Ishikawa (cell line): ENCODE data around the gene KRTAP1-5.

Source experiments
- CEBPB ChIP-seq: IDR thresholded peaks from 2 replicates; pipeline ENCODE4 v1.6.1; 2012
- CREB1 ChIP-seq: IDR thresholded peaks from 2 replicates; pipeline ENCODE4 v1.6.1; 2012; ENCODE audit warnings: low read depth
- EGR1 ChIP-seq: IDR thresholded peaks from 2 replicates; pipeline ENCODE4 v1.6.1; 2012
- EP300 ChIP-seq: IDR thresholded peaks from 2 replicates; pipeline ENCODE4 v1.6.1; 2012; ENCODE audit warnings: borderline replicate concordance
- FOXM1 ChIP-seq: IDR thresholded peaks from 2 replicates; pipeline ENCODE4 v1.6.1; 2012; ENCODE audit warnings: low read depth, borderline replicate concordance
- NFIC ChIP-seq: IDR thresholded peaks from 2 replicates; pipeline ENCODE4 v1.6.1; 2012
- RAD21 ChIP-seq: IDR thresholded peaks from 2 replicates; pipeline ENCODE4 v1.6.1; 2012; ENCODE audit warnings: low read depth
- REST ChIP-seq: IDR thresholded peaks from 2 replicates; pipeline ENCODE4 v1.6.1; 2012; ENCODE audit warnings: low read depth, mild to moderate bottlenecking
- TAF1 ChIP-seq: IDR thresholded peaks from 2 replicates; pipeline ENCODE4 v1.6.1; 2012; ENCODE audit warnings: low read depth, mild to moderate bottlenecking
- TCF12 ChIP-seq: IDR thresholded peaks from 2 replicates; pipeline ENCODE4 v1.6.1; 2012; ENCODE audit warnings: low read depth
- TEAD4 ChIP-seq: IDR thresholded peaks from 2 replicates; pipeline ENCODE4 v1.6.1; 2012
- USF1 ChIP-seq: IDR thresholded peaks from 2 replicates; pipeline ENCODE4 v1.6.1; 2012
- YY1 ChIP-seq: IDR thresholded peaks from 2 replicates; pipeline ENCODE4 v1.6.1; 2012; ENCODE audit warnings: low read depth
- ZBTB7A ChIP-seq: IDR thresholded peaks from 2 replicates; pipeline ENCODE4 v1.6.1; 2012; ENCODE audit warnings: low read depth
- TF ChIP-seq, protein P1 (sequence below): IDR thresholded peaks from 2 replicates; pipeline ENCODE4 v1.6.1; 2012

KRTAP1-5 gene

GRCh38 chr17:41010441-41010840 is 16.6 kb downstream of the KRTAP1-5 start:
- TF ChIP-seq RAD21 = no peak
- TF ChIP-seq NFIC = no peak
- TF ChIP-seq USF1 = no peak
- no peak for TF ChIP-seq REST
- no peak for TF ChIP-seq CEBPB
- no peak for TF ChIP-seq FOXM1
- TF ChIP-seq, protein P1, sequence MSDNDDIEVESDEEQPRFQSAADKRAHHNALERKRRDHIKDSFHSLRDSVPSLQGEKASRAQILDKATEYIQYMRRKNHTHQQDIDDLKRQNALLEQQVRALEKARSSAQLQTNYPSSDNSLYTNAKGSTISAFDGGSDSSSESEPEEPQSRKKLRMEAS = no peak
- TF ChIP-seq EGR1 = no peak
- no peak for TF ChIP-seq TCF12
- no peak for TF ChIP-seq YY1
- TF ChIP-seq CREB1 = no peak
- no peak for TF ChIP-seq EP300
- no peak for TF ChIP-seq TEAD4
- no peak for TF ChIP-seq ZBTB7A

- TF ChIP-seq CREB1 = no peak
- no peak for TF ChIP-seq USF1
- TF ChIP-seq YY1 = no peak
- no peak for TF ChIP-seq ZBTB7A
- no peak for TF ChIP-seq FOXM1
- no peak for TF ChIP-seq TEAD4
- TF ChIP-seq TAF1 = no peak
- no peak for TF ChIP-seq EP300
Observed at GRCh38 chr17:41009936-41010335, 17.1 kb downstream of the KRTAP1-5 start.

DNA sequence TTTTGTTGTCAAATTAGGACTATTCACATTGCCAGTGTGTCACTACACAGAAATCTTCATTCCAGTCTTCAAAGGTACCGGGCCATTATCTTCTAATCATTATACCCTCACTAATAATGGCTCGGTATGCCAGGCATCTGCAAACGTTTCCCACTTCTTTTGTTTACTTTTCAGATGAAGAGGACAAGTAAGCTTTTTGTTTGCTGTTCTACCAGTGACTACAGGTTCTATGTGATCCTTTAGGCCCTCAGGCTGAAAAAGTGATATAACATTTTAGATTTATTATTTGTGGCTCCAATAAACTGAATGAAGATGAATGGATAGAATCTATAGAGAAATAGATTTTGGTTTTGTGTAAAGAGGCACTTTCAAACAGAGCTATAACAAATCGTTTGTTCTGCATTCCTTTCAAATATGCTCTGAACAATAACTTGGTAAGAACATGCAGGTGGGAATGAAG is 17.7 kb downstream of the KRTAP1-5 start:
- TF ChIP-seq TAF1 (no peak), RAD21 (no peak), TEAD4 (no peak), FOXM1 (no peak), CEBPB (no peak), YY1 (no peak), NFIC (no peak), CREB1 (no peak), EGR1 (no peak)

DNA sequence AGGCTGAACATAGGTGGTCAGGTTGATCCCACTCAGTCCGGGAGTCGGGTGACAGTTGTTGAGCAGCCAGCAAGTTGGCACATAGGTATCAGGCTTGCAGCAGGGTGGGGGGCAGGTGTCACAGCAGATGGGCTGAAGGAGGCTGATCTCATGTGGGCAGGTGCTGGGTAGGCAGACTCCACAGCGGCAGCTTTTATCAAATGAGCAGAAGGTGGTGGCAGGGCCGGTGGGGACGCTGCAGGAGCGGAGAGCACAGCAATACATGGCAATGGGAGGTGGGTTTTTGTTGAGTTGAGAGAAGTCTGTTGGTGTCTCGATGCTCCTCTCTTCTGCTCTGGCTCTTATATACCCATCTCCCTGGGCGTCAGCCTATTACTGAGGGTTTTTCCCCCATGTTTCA is 18.2 kb downstream of the KRTAP1-5 start, which contains the start of gene KRTAP3-1:
Gene KRTAP3-1 (minus strand): TSS at position 318 of the 400 bp plus-strand sequence. CDS start 54 bp downstream, at position 264.
- TF ChIP-seq FOXM1 = no peak
- no peak for TF ChIP-seq USF1
- TF ChIP-seq EP300 = no peak
- TF ChIP-seq TCF12 = no peak
- TF ChIP-seq ZBTB7A = no peak
- no peak for TF ChIP-seq YY1
- no peak for TF ChIP-seq TEAD4
- TF ChIP-seq CEBPB = no peak
- no peak for TF ChIP-seq TAF1
- TF ChIP-seq NFIC = no peak
- TF ChIP-seq REST = no peak
- no peak for TF ChIP-seq EGR1
- TF ChIP-seq, protein P1 = no peak
- no peak for TF ChIP-seq RAD21
- no peak for TF ChIP-seq CREB1

DNA sequence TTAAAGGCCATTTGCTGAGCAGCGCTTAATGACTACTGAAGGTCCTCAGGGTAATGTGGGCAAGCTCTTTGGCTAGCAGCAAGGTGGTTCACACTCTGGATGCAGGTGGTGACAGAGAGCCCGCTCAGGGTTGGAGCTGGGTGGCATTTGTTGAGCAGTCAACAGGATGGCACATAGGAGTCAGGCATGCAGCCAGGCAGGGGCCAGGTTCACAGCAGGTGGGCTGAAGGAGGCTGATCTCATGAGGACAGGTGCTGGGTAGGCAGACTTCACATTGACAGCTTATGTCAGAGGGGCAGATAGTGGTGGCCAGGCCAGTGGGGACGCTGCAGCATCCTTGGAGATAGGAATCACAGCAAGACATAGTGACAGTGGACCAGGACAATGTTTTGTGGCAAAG is 22.6 kb downstream of the KRTAP1-5 start:
- no peak for TF ChIP-seq RAD21

- TF ChIP-seq TCF12 (no peak), EGR1 (no peak), NFIC (no peak), CREB1 (no peak), REST (no peak), TEAD4 (no peak), EP300 (no peak), RAD21 (no peak), CEBPB (no peak), ZBTB7A (no peak)
- TF ChIP-seq, protein P1 = no peak
Observed at GRCh38 chr17:41003926-41004325, 23.1 kb downstream of the KRTAP1-5 start.
